Skin epidermis (tissue), 12 donors: ENCODE data around the gene SGCG.

Experiments
- H3K27ac ChIP-seq, 21 experiments: fragments of 200-600 bp; sonication (generic) in 11 of 21; one replicate each; pipeline ENCODE4 v1.5.0; 2020; ENCODE audit warnings: mild to moderate bottlenecking in 3 of 21, inconsistent platforms in 2 of 21, moderate library complexity in 2 of 21
- H3K4me3 ChIP-seq, 7 experiments: fragments of 200-600 bp; sonication (generic) in 2 of 7; one replicate each; pipeline ENCODE4 v1.5.0; 2020; ENCODE audit warnings: inconsistent platforms in 2 of 7, mild to moderate bottlenecking in 2 of 7, moderate library complexity in 1 of 7

SGCG gene

GRCh38 chr13:23322353-23323336 lies 141.9 kb downstream of the SGCG start:
- peak overlapping the region in 7 of 21 experiments; percentile 36 to 69 (median 50) for H3K27ac ChIP-seq
- H3K4me3 ChIP-seq, result no peak overlapping the region

- Histone ChIP-seq H3K4me3 (no peak overlapping the region), H3K27ac (peak overlapping the region in 2 of 21 experiments; percentile 5 to 32)
These were observed 143.3 kb downstream of the SGCG start for GRCh38 chr13:23323946-23324709.

- H3K4me3 ChIP-seq, result no peak overlapping the region
- no peak overlapping the region for H3K27ac ChIP-seq
These were observed 144.4 kb downstream of the SGCG start for GRCh38 chr13:23325191-23325590.

- Histone ChIP-seq H3K4me3 (no peak overlapping the region), H3K27ac (no peak overlapping the region)
These were observed 149.6 kb downstream of the SGCG start for GRCh38 chr13:23330356-23330755.

- no peak overlapping the region for H3K4me3 ChIP-seq
- no peak overlapping the region for H3K27ac ChIP-seq
These were observed 158.4 kb downstream of the SGCG start for GRCh38 chr13:23339225-23339624.

- H3K27ac ChIP-seq, result no peak overlapping the region
- H3K4me3 ChIP-seq, result no peak overlapping the region
These were observed 164.3 kb downstream of the SGCG start for GRCh38 chr13:23344931-23345595.

- H3K4me3 ChIP-seq, result no peak overlapping the region
- no peak overlapping the region for H3K27ac ChIP-seq
These were observed 166.8 kb downstream of the SGCG start for GRCh38 chr13:23347601-23348000.

GRCh38 chr13:23348262-23349127 lies 167.7 kb downstream of the SGCG start:
- peak overlapping the region in 4 of 21 experiments; percentile 8 to 64 (median 25) for H3K27ac ChIP-seq

GRCh38 chr13:23349161-23349897 lies 168.6 kb downstream of the SGCG start:
- H3K4me3 ChIP-seq, result no peak overlapping the region
- peak overlapping the region in 9 of 21 experiments; percentile 8 to 67 (median 20) for H3K27ac ChIP-seq

More at GRCh38 chr13:23348262-23349127, 167.7 kb downstream of the SGCG start:
- H3K4me3 ChIP-seq, result no peak overlapping the region

- H3K27ac ChIP-seq, result peak overlapping the region in 7 of 21 experiments; percentile 10 to 67 (median 17)
- H3K4me3 ChIP-seq, result no peak overlapping the region
These were observed 169.2 kb downstream of the SGCG start for GRCh38 chr13:23350009-23350408.

DNA sequence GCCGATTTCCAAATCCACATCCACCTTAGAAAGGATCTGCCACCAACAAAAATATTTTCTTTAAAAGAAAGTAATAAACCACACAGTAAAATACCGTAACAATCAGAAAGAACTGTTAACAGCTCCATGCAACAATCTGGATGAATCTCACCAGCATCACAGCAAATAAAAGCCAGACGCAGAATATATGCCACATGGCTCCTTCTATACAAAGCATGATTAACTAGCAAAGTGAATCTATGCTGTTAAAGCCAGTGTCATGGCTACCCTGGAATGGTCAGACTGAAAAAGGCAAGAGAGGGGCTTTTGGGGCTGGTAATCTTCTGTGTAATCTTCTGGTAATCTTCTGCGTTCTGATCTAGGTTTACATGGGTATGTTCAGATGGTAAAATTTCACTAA lies 171.4 kb downstream of the SGCG start:
- no peak overlapping the region for H3K27ac ChIP-seq

GRCh38 chr13:23354520-23354919 lies 173.7 kb downstream of the SGCG start:
- no peak overlapping the region for H3K4me3 ChIP-seq
- no peak overlapping the region for H3K27ac ChIP-seq

More for the DNA sequence above, 171.4 kb downstream of the SGCG start:
- H3K4me3 ChIP-seq, result no peak overlapping the region

DNA sequence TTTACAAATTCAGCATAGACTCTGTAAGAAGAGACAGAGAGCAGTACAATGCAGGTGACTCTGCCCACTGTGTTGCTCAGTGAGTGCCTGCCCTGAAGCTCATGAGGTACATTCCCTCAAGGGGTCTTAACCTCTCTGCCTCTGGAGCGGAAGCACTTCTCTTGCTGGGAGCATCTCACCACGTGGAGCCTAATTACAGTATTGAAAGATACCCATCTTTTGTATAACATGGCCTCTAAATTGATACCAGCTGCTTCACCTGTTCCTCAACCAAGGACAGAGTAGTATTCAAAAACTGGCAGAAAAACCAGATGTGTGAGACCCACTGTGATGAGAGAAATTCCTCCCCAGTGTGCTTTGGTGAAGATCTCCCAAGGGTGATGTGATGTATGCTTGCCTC lies 175.6 kb downstream of the SGCG start:
- Histone ChIP-seq H3K4me3 (no peak overlapping the region), H3K27ac (no peak overlapping the region)

DNA sequence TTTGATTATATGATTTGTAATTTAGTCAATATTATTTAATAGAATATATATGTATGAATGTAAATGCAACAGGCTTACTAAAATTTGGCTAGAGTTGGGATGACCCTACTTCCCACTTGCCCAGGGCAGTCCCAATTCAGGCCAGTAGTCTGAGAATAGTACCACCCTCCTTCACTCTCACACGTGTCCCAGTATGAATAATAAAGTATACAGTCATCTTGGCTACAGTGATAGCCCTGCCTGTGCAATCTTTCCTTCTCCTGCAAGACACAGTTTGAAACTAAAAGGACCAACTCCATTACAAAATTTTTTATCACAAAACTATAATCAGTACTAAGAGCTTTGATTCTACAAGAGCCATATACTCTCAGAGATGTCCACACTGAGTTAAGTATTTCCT lies 176.6 kb downstream of the SGCG start:
- H3K27ac ChIP-seq, result no peak overlapping the region

GRCh38 chr13:23359882-23360281 lies 179.1 kb downstream of the SGCG start:
- H3K4me3 ChIP-seq, result no peak overlapping the region
- H3K27ac ChIP-seq, result no peak overlapping the region

More for the DNA sequence above, 176.6 kb downstream of the SGCG start:
- no peak overlapping the region for H3K4me3 ChIP-seq

GRCh38 chr13:23365652-23366051 lies 184.9 kb downstream of the SGCG start:
- no peak overlapping the region for H3K4me3 ChIP-seq
- no peak overlapping the region for H3K27ac ChIP-seq

- Histone ChIP-seq H3K27ac (no peak overlapping the region), H3K4me3 (no peak overlapping the region)
These were observed 187.1 kb downstream of the SGCG start for GRCh38 chr13:23367907-23368306.

DNA sequence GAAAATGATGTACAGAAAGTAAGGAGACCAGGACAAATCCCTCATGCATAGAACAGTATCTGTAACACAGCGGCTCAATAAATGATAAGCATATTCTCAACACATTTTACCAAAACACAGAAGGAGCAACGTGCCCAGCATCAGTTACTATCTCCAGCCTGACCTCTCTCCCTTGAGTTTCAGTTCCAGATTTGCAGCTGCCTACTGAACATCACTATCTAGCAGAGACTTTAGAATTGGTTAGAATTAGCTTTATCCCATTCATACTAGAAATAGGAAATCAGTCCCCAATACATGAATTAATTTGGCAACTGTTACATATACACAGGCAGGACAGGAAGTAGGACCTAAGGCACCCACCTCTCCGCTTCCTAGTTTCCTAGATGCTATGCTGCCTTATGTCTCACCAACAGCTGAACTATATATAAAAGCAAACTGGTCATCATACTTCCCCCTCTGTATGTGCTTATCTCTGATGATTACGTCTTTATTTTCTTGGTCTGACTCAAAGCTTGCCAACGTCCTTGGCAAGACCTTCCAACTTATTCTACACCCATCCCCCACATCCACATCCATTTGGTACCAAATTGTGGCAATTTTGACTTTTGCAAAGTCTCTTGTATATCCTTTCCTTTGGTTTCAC lies 191.6 kb downstream of the SGCG start:
- Histone ChIP-seq H3K27ac (no peak overlapping the region), H3K4me3 (peak overlapping the region in 1 of 7 experiments; percentile 91)
